ENCODE measurements around the gene USP38.
"Not testable (repeated sequence)": the region's sequence is repeated elsewhere in the genome, so short reads cannot be mapped to it uniquely, and the experiment has no call there.

USP38 gene, protein sequence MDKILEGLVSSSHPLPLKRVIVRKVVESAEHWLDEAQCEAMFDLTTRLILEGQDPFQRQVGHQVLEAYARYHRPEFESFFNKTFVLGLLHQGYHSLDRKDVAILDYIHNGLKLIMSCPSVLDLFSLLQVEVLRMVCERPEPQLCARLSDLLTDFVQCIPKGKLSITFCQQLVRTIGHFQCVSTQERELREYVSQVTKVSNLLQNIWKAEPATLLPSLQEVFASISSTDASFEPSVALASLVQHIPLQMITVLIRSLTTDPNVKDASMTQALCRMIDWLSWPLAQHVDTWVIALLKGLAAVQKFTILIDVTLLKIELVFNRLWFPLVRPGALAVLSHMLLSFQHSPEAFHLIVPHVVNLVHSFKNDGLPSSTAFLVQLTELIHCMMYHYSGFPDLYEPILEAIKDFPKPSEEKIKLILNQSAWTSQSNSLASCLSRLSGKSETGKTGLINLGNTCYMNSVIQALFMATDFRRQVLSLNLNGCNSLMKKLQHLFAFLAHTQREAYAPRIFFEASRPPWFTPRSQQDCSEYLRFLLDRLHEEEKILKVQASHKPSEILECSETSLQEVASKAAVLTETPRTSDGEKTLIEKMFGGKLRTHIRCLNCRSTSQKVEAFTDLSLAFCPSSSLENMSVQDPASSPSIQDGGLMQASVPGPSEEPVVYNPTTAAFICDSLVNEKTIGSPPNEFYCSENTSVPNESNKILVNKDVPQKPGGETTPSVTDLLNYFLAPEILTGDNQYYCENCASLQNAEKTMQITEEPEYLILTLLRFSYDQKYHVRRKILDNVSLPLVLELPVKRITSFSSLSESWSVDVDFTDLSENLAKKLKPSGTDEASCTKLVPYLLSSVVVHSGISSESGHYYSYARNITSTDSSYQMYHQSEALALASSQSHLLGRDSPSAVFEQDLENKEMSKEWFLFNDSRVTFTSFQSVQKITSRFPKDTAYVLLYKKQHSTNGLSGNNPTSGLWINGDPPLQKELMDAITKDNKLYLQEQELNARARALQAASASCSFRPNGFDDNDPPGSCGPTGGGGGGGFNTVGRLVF

GRCh38 chr4:143184503-143185252, at the start of gene USP38:
Gene USP38 (plus strand): TSS chr4:143184917. CDS start chr4:143185451, 534 bp downstream.
- peak; percentile 94 for DNase-seq

GRCh38 chr4:143135358-143135757, 49.4 kb upstream of the USP38 start:
- DNase-seq, result no peak

GRCh38 chr4:143140696-143141095, 44.0 kb upstream of the USP38 start:
- no peak for DNase-seq

GRCh38 chr4:143148521-143148920, 36.2 kb upstream of the USP38 start:
- DNase-seq, result no peak

GRCh38 chr4:143156853-143157252, 27.9 kb upstream of the USP38 start:
- DNase-seq, result no peak

DNA sequence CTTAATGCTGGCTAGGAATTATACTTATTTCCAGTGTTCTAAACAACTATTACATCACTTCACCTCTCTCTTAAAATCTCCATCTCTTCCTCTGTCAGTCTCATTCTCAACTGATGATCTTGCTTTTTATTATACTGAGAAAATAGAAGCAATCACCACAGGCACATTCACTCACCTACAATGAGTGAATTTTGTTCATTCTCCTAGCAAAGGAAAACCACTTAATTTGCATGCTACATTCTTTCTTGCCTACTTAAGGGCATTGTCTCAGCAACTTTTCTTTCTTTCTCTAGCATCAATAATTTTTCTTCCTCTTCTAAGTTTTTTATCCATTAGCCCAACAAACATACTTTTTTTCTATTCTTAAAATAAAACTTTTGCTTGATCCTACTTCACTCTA, 21.1 kb upstream of the USP38 start:
- no peak for DNase-seq

DNA sequence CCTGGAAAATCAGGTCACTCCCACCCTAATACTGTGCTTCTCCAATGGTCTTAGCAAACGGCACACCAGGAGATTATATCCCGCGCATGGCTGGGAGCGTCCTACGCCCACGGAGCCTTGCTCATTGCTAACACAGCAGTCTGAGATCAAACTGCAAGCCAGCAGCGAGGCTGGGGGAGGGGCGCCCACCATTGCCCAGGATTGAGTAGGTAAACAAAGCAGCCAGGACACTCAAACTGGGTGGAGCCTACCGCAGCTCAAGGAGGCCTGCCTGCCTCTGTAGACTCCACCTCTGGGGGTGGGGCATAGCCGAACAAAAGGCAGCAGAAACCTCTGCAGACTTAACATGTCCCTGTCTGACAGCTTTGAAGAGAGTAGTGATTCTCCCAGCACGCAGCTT, 18.0 kb upstream of the USP38 start:
- not testable (repeated sequence) for DNase-seq

DNA sequence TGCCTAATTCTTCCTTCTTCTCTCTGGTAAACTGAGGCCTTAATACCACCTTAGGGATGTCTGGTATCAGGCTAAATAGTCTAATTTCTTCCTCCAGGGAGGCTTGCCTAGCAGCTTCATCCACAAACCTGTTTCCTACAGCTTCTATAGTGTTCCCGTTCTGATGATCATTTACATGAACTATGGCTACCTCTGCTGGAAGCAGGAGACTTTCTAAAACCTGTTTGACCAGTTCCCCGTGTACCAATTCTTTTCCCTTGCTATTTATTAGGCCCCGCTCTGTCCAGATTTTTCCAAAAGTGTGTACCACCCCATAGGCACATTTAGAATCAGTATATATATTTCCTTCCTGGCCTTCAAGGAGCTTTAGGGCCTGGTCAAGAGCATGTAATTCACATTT, 5.8 kb upstream of the USP38 start:
- DNase-seq, result no peak

- peak; percentile 27 for DNase-seq
Measured at GRCh38 chr4:143183513-143184216, 1.1 kb upstream of the USP38 start.

DNA sequence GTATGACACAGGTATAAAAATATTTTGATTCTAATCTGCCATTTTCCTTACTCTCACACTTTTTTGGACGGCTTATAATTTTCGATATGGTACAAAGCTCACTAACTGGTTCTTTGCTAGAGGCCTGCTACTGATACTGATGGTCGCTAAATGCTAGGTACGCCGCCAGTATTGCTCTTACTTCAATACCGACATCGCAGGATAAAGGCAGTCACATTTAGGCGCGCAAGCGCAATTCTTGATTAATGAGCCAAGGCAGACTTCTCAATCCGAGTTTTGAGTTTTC, 557 bp upstream of the USP38 start:
- DNase-seq, result no peak

GRCh38 chr4:143185253-143186107, 763 bp downstream of the USP38 start:
- peak; percentile 11 for DNase-seq

- peak; percentile 64 for DNase-seq
Measured at GRCh38 chr4:143186212-143186611, 1.5 kb downstream of the USP38 start.

GRCh38 chr4:143186649-143187048, 1.9 kb downstream of the USP38 start:
- DNase-seq, result peak; percentile 9

DNA sequence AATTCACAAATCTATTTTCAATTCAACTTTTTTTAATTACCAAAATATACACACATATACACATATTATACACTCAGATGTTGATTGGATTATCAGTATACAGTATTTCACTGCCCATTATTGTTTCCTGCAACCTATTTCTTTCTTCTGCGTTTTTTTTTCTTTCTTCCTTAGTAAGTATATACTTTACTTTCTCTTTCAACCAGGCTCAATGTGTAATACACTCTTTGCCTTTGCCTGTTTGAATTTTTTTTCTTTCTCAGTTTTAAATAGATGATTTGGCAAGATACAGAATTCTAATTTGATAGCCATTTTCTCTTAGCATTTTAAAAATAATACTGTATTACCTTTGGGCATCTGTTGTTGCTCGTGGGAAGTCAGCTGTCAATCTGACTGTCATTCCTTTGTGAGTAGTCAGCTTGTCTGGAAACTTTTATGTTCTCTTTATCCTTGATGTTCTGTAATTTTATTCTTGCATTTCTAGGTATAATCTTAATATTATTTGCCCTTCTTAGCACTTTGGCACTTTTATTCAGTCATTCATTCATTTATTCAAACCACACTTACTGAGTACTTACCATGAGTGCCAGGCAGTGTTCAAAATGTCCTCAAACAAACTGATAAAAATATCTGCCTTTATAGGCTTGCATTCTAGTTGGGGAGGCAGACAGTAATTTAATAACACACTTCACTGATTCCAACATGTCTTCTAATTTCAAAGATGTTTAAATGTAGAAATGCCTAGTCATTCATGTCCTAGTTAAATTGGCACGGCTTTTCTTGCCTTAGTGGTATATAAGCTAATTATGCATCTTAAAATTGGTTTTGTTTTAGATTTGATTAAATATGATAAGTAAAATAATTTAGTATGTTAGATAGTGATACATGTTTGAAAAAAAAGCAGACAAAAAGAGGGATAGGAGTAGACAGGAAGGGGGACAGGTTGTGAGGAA, 3.7 kb downstream of the USP38 start:
- DNase-seq, result peak; percentile 26

GRCh38 chr4:143189528-143189927, 4.8 kb downstream of the USP38 start:
- peak; percentile 35 for DNase-seq

- DNase-seq, result no peak
Measured at GRCh38 chr4:143195581-143195980, 10.9 kb downstream of the USP38 start.

DNA sequence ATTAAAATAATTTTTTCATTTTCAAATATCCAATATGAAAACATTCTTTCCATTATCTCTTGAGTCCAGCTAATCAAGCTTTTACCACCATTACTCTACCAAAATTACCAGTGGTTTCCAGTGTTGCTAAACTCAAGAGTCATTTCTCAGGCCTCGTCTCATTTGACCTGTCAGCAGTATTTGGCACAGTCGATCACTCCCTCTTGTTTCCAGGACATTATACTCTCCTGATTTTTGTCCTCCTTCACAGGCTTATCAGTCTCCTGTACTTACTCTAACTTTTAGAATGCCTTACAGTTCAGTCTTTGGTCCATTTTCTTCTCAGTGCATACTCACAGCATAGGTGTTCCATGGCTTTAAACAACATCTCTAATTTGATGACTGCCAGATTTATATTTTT, 11.6 kb downstream of the USP38 start:
- no peak for DNase-seq

DNA sequence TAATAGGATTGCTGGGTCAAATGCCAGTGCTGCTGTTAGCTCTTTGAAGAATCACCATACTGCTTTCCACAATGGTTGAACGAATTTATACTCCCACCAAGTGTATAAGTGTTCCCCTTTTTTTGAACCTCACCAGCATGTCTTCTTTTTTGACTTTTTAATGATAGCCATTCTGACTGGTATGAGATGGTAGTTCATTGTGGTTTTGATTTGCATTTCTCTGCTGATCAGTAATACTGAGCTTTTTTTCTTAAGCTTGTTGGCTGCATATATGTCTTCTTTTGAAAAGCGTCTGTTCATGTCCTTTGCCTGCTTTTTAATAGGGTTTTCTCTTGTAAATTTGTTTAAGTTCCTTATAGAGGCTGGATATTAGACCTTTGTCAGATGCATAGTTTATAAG, 14.8 kb downstream of the USP38 start:
- no peak for DNase-seq

GRCh38 chr4:143202824-143203223, 18.1 kb downstream of the USP38 start:
- DNase-seq, result peak; percentile 3

- DNase-seq, result no peak
Measured at GRCh38 chr4:143203577-143203976, 18.9 kb downstream of the USP38 start.
